Sigmoid colon (tissue), 7 donors: Measurements from ENCODE around the gene RASL11B. TPM values are rescaled to one million over a fixed set of nuclear protein-coding genes. Genes with fewer than 3 reads are reported as not detected.

Experiments
- DNase-seq: peaks from one replicate; pipeline ENCODE4 v3.0.0-alpha.2; 2019
- H3K27ac ChIP-seq, 4 donors: fragments of 200-600 bp; sonication (generic); one replicate each; pipeline ENCODE4 v1.5.1; 2016 to 2019; ENCODE audit warnings: mild to moderate bottlenecking in 1 of 4
- H3K27me3 ChIP-seq, 3 donors: fragments of 200-600 bp; sonication (generic); one replicate each; pipeline ENCODE4 v1.5.1; 2019; ENCODE audit warnings: mild to moderate bottlenecking in 1 of 3
- H3K36me3 ChIP-seq, 4 donors: fragments of 200-600 bp; sonication (generic); one replicate each; pipeline ENCODE4 v1.5.1; 2016 to 2019
- H3K4me1 ChIP-seq, 4 donors: fragments of 200-600 bp; sonication (generic); one replicate each; pipeline ENCODE4 v1.5.1; 2017 to 2019
- H3K4me3 ChIP-seq, 4 donors: fragments of 200-600 bp; sonication (generic); one replicate each; pipeline ENCODE4 v1.5.1; 2017 to 2019; ENCODE audit warnings: mild to moderate bottlenecking in 2 of 4, moderate library complexity in 1 of 4
- H3K9me3 ChIP-seq, 4 donors: fragments of 200-600 bp in 3 of 4; sonication (generic) in 3 of 4; one replicate each; pipeline versions ENCODE4 v1.5.1 to v1.6.1; 2013 to 2019
- EP300 ChIP-seq, 4 donors: sonication (generic); formaldehyde crosslinking; IDR thresholded peaks; one replicate each; pipeline ENCODE4 v1.6.1; 2017; ENCODE audit warnings: antibody characterized with exemption in 4 of 4
- POLR2A ChIP-seq, 2 donors: fragments of 450-650 bp; IDR thresholded peaks; one replicate each; pipeline ENCODE4 v1.6.1; 2016; ENCODE audit warnings: antibody characterized with exemption in 2 of 2, mild to moderate bottlenecking in 2 of 2, moderate library complexity in 2 of 2
- POLR2AphosphoS5 ChIP-seq, 4 donors: sonication (generic); formaldehyde crosslinking; IDR thresholded peaks; one replicate each; pipeline ENCODE4 v1.6.1; 2017; ENCODE audit warnings: antibody characterized with exemption in 4 of 4
- WGBS, 2 donors: extraction: QIAGEN DNeasy Blood & Tissue Kit; methylation state at CpG; one replicate each; pipeline ENCODE4 v1.1.7; 2013; 5-methylcytosine and 5-hydroxymethylcytosine counted together
- intact Hi-C: fragments of 100-400 bp; cut with DNase I; formaldehyde crosslinking; loops from one replicate; pipeline ENCODE4 v1.15.1; 2023
- polyA plus RNA-seq, 3 donors: library from polyadenylated mRNA; stranded (reverse); fragments of 200-250 nt; gene quantifications; one replicate each; pipeline ENCODE4 v1.2.3, GENCODE V29; 2013
- total RNA-seq, 4 donors: library from RNA; depleted of rRNA; stranded (reverse); fragments of >200 nt; gene quantifications; one replicate each; pipeline ENCODE4 v1.1.0, GENCODE V29; 2016
- TF ChIP-seq, protein P1 (sequence below), 4 experiments: fragments of 450-650 bp in 3 of 4; fragments of 200-600 bp in 1 of 4; IDR thresholded peaks; one replicate each; pipeline ENCODE4 v1.5.1; 2016 to 2019; ENCODE audit warnings: antibody characterized with exemption in 4 of 4, mild to moderate bottlenecking in 3 of 4, moderate library complexity in 2 of 4
- donor health status: healthy with polysubstance abuse.
- donor health status: Bipolar disorder and iron deficiency.
- donor health status: healthy.

RASL11B gene
- total and polyA plus RNA-seq, 7 donors, result 0.36 to 2.2 (median 0.66) TPM; not detected in 2

DNA sequence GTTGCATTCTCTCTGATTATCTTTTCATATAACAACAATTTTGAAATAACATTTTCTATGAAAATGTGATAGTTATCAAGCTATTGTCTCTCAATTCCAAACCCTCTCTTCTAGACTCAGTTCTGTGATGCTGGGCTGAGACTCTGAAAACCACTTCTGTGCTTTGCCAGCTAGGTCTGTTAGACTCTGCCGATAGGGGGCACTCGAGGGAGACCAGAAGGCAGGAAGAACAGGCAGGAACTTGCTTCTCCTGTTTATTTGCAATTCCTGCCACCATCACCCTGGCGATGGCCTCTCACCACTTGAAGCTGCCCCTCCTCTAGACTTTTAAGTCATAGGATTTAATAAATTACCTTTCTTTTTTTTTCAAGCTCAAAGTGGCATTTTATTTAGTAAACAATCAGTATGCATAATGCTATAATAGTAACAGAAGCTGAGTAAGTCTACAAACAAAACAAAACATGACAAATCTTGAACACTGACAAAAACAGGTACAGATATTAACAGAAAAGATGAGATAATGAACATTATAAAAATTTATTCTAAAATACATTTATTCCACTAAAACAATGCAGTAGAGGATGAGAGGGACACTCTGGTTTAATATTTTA is 49.7 kb downstream of the RASL11B start:
- Histone ChIP-seq H3K27me3 (no peaks in the 10 kb centered on the region), H3K36me3 (no peaks in the 10 kb centered on the region), H3K4me3 (no peak overlapping the region), H3K4me1 (peaks cover 0 to 4% (median 0%) of the 10 kb centered on the region in 4 donors), H3K27ac (no peak overlapping the region), H3K9me3 (no peaks in the 10 kb centered on the region)
- intact Hi-C loops, result loop anchor here (5.0 kb wide), 1 partner anchor 71 kb away; no protein-coding TSS in a partner anchor
- WGBS, 2 donors, result 7 to 14% methylated on average over 3 of the region's 3 CpGs
- TF ChIP-seq EP300 (IDR thresholded peaks at IDR 0.05), result no peak
- TF ChIP-seq, protein P1, sequence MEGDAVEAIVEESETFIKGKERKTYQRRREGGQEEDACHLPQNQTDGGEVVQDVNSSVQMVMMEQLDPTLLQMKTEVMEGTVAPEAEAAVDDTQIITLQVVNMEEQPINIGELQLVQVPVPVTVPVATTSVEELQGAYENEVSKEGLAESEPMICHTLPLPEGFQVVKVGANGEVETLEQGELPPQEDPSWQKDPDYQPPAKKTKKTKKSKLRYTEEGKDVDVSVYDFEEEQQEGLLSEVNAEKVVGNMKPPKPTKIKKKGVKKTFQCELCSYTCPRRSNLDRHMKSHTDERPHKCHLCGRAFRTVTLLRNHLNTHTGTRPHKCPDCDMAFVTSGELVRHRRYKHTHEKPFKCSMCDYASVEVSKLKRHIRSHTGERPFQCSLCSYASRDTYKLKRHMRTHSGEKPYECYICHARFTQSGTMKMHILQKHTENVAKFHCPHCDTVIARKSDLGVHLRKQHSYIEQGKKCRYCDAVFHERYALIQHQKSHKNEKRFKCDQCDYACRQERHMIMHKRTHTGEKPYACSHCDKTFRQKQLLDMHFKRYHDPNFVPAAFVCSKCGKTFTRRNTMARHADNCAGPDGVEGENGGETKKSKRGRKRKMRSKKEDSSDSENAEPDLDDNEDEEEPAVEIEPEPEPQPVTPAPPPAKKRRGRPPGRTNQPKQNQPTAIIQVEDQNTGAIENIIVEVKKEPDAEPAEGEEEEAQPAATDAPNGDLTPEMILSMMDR (IDR thresholded peaks at IDR 0.05), result peak in 3 of 4 experiments; percentile 33 to 50 (median 47)
- no peak for TF ChIP-seq POLR2A (IDR thresholded peaks at IDR 0.05)
- peak; percentile 76 for DNase-seq

DNA sequence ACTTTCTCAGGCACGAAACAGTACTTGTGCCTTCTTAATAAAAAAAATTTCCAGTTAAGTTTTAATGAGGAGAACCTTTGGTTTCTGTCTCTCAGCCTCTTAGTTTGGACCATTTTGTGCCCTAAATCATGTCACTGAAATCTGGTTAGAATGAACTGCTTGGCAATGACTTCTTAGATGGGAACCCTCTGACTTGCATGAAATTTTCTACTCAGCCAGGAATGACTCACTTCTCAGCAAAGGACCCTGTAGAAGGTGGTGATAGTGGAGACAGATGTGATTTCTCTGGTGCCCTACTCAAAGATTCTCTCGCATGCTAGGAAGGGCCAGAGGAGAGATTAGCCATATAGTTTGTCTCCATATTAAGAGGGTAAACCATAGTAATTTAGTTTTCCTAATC is 50.5 kb downstream of the RASL11B start:
- H3K27ac ChIP-seq, result no peak overlapping the region
- WGBS, 2 donors, result 96% methylated on average over 2 of the region's 2 CpGs
- intact Hi-C loops, result loop anchor here (5.0 kb wide), 1 partner anchor 70 kb away; no protein-coding TSS in a partner anchor
- peaks cover 0 to 4% (median 0%) of the 10 kb centered on the region in 4 donors for H3K4me1 ChIP-seq
- no peaks in the 10 kb centered on the region for H3K36me3 ChIP-seq
- no peak for TF ChIP-seq POLR2A (IDR thresholded peaks at IDR 0.05)
- no peak overlapping the region for H3K4me3 ChIP-seq
- H3K27me3 ChIP-seq, result no peaks in the 10 kb centered on the region
- no peaks in the 10 kb centered on the region for H3K9me3 ChIP-seq
- DNase-seq, result no peak

DNA sequence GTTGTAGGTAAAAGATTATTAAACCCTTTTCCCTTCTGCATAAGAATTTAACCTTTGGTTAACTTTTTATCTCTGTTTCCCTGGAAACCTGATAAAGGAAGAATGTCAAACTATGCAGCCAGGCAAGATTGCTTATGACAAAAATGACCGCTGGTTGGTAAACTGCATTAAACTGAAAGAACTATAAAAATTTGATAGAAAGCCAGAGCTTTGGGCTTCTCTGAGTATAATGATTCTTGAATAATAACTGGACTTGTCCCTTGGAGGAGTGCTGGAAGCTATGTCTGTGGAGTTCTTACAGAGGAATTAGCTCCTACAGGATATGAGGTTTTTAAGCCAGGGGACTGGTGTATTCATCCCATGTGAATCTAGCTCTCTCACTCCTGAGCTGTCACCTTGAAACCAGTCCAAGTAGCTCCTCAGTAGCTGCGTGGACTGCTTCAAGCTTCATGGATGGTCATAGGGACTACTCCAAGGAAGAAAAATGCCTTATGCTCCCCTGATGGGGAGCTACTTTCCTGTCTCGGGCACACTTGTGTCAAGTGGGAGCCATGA is 52.0 kb downstream of the RASL11B start:
- intact Hi-C loops, result loop anchor here (5.0 kb wide), 1 partner anchor 68 kb away; no protein-coding TSS in a partner anchor
- peaks cover 0 to 4% (median 0%) of the 10 kb centered on the region in 4 donors for H3K4me1 ChIP-seq
- DNase-seq, result no peak
- WGBS, 2 donors, result 42 to 70% methylated on average over 3 of the region's 3 CpGs
- H3K4me3 ChIP-seq, result no peak overlapping the region
- H3K9me3 ChIP-seq, result no peaks in the 10 kb centered on the region
- H3K27me3 ChIP-seq, result no peaks in the 10 kb centered on the region
- TF ChIP-seq EP300 (IDR thresholded peaks at IDR 0.05), result no peak
- TF ChIP-seq, protein P1 (IDR thresholded peaks at IDR 0.05), result no peak
- no peak for TF ChIP-seq POLR2AphosphoS5 (IDR thresholded peaks at IDR 0.05)
- TF ChIP-seq POLR2A (IDR thresholded peaks at IDR 0.05), result no peak
- no peak overlapping the region for H3K27ac ChIP-seq
- H3K36me3 ChIP-seq, result no peaks in the 10 kb centered on the region

DNA sequence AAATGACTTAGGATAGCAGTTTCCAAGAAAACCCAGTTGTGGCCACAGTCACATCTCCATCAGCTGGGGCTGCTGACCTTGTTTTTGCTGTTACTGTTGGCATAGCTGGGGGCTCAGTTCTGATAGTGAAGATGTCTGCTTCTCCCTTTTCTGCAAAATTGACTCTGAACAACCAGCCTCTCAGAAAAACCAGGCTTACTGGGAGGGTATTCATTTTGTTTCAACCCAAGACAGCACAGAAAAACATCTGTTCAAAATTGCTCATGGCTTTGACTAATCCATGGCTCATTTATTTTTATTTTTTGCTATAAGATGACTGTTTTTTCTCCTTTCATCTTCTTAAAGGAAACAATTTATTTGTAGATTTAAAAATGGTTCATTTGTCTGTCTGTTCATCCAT is 53.1 kb downstream of the RASL11B start:
- Histone ChIP-seq H3K9me3 (no peaks in the 10 kb centered on the region), H3K4me1 (peaks cover 0 to 4% (median 0%) of the 10 kb centered on the region in 4 donors), H3K4me3 (no peak overlapping the region), H3K36me3 (no peaks in the 10 kb centered on the region), H3K27me3 (no peaks in the 10 kb centered on the region), H3K27ac (no peak overlapping the region)
- intact Hi-C loops, result no loop called here
- no peak for TF ChIP-seq EP300 (IDR thresholded peaks at IDR 0.05)
- no peak for TF ChIP-seq POLR2A (IDR thresholded peaks at IDR 0.05)
- TF ChIP-seq POLR2AphosphoS5 (IDR thresholded peaks at IDR 0.05), result no peak
- TF ChIP-seq, protein P1 (IDR thresholded peaks at IDR 0.05), result no peak
- DNase-seq, result no peak

DNA sequence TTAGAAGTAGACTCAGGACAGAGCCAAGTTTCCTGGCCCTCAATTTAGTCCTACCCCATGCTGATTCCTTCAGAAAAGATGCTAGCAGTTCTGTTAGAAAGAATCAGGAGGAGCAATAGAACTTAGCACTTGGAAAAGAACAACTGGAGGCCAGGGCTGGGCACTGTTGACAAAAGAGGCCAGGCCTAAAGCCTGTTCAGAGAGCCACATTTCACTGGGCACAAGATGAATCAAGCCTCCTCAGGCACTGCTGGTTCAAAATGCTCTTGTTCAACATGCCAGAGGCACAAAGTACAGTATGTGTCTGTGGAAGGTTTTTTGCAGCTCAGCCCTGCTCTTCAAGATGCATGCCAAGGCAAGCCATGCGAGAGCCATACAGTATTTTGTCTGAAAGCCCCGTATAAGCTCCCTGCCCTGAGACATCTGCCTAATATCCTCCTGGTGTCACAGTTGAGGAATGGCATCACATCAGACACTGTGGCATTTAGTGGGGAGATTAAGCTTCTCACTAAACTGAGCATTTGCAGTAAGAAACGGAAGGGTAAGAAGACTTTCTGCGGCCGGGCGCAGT is 53.7 kb downstream of the RASL11B start:
- Histone ChIP-seq H3K27me3 (no peaks in the 10 kb centered on the region), H3K4me1 (peaks cover 0 to 4% (median 0%) of the 10 kb centered on the region in 4 donors), H3K36me3 (no peaks in the 10 kb centered on the region), H3K4me3 (no peak overlapping the region), H3K9me3 (no peaks in the 10 kb centered on the region), H3K27ac (no peak overlapping the region)
- intact Hi-C loops, result no loop called here
- 92 to 95% methylated on average over 6 of the region's 6 CpGs for WGBS, 2 donors
- TF ChIP-seq EP300 (IDR thresholded peaks at IDR 0.05) (no peak), POLR2A (IDR thresholded peaks at IDR 0.05) (no peak), POLR2AphosphoS5 (IDR thresholded peaks at IDR 0.05) (no peak)
- TF ChIP-seq, protein P1 (IDR thresholded peaks at IDR 0.05), result no peak
- no peak for DNase-seq
